GM19324 (cell line): Measurements from ENCODE around the gene ETFBKMT.
"Not testable (repeated sequence)": the region's sequence is repeated elsewhere in the genome, so short reads cannot be mapped to it uniquely, and the experiment has no call there.

Source experiments
- ATAC-seq: cut with Tn5 transposase; IDR thresholded peaks from one replicate; pipeline ENCODE4 v1.9.1; 2021; ENCODE audit warnings: mild to moderate bottlenecking, moderate library complexity; ENCODE audit not compliant: unreplicated experiment, low FRiP score

Gene ETFBKMT

GRCh38 chr12:31714406-31715271 is 55.2 kb downstream of the ETFBKMT start:
- peak; percentile 31 for ATAC-seq

- peak; percentile 73 for ATAC-seq
Measured at GRCh38 chr12:31715283-31715825, 55.9 kb downstream of the ETFBKMT start.

GRCh38 chr12:31716998-31717397 is 57.5 kb downstream of the ETFBKMT start:
- ATAC-seq: not testable (repeated sequence)

GRCh38 chr12:31718542-31719198 is 59.2 kb downstream of the ETFBKMT start:
- ATAC-seq: not testable (repeated sequence)

DNA sequence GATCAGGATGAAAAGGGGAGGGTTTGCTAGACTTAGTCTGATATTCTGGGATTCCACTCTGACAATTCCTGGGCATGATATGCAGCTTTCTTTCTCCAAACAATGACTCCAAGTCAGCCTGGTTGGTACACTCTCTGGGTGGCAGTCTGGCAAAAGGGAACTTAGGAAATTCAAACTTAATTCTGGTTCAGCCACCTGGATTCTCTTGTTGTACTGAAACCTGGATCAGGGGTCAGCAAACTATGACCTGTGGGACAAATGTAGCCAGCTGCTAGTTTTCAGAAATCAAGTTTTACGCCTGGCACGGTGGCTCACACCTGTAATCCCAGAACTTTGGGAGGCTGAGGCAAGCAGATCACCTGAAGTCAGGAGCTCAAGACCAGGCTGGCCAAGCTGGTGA is 63.1 kb downstream of the ETFBKMT start:
- no peak for ATAC-seq
